Peyer's patch (tissue), 4 donors: ENCODE measurements around the gene CMTM6.

Experiments used
- POLR2A ChIP-seq, 2 donors: fragments of 450-650 bp; IDR thresholded peaks; one replicate each; pipeline ENCODE4 v1.5.1; 2017; ENCODE audit warnings: antibody characterized with exemption in 2 of 2, mild to moderate bottlenecking in 2 of 2, moderate library complexity in 2 of 2
- TF ChIP-seq, protein P1 (sequence below), 6 experiments: fragments of 450-650 bp in 4 of 6; fragments of 200-600 bp in 2 of 6; sonication (generic) in 1 of 6; IDR thresholded peaks; one replicate each; pipeline ENCODE4 v1.5.1; 2017 to 2019; ENCODE audit warnings: antibody characterized with exemption in 6 of 6, mild to moderate bottlenecking in 3 of 6, moderate library complexity in 1 of 6

DNA sequence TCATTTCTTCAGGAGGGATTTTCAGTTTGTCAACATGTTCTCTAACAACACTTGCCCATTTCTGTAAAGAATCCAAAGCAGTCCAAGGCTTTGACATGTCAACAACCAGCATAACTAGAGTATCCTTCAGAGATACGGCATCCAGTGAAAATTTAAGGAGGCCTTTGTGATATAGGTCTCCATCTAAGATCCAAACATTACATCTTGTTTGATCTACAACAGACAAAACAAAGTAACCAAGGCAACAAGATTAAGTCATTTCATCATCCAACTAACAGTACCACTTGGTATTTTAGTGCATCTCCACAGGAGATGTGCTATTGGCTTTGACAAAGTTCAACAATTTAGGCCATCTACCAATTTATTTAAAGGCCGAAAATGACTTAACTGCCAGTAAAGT lies 42.2 kb upstream of the CMTM6 start:
- TF ChIP-seq, protein P1, sequence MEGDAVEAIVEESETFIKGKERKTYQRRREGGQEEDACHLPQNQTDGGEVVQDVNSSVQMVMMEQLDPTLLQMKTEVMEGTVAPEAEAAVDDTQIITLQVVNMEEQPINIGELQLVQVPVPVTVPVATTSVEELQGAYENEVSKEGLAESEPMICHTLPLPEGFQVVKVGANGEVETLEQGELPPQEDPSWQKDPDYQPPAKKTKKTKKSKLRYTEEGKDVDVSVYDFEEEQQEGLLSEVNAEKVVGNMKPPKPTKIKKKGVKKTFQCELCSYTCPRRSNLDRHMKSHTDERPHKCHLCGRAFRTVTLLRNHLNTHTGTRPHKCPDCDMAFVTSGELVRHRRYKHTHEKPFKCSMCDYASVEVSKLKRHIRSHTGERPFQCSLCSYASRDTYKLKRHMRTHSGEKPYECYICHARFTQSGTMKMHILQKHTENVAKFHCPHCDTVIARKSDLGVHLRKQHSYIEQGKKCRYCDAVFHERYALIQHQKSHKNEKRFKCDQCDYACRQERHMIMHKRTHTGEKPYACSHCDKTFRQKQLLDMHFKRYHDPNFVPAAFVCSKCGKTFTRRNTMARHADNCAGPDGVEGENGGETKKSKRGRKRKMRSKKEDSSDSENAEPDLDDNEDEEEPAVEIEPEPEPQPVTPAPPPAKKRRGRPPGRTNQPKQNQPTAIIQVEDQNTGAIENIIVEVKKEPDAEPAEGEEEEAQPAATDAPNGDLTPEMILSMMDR (IDR thresholded peaks at IDR 0.05): no peak
- no peak for TF ChIP-seq POLR2A (IDR thresholded peaks at IDR 0.05)
